ENCODE results near the gene CCHCR1. TPM values are rescaled to one million over a fixed set of nuclear protein-coding genes. Genes with fewer than 3 reads are reported as not detected.
"Not testable (repeated sequence)": the region's sequence is repeated elsewhere in the genome, so short reads cannot be mapped to it uniquely, and the experiment has no call there.

CCHCR1 gene
- total and polyA plus RNA-seq, 2 experiments from 2014 or later: 6.1 to 8.9 TPM

GRCh38 chr6:31197559-31198305 is 40.1 kb upstream of the CCHCR1 start:
- peak overlapping the region; percentile 88 for H3K4me2 ChIP-seq
- H3K79me2 ChIP-seq: peaks cover 2% of the 10 kb centered on the region
- H3K4me1 ChIP-seq (ENCODE audit: insufficient read depth): peaks cover 5% of the 10 kb centered on the region
- TF ChIP-seq EZH2 (IDR thresholded peaks at IDR 0.05; ENCODE audit: borderline replicate concordance) (no peak), CTCF (IDR thresholded peaks at IDR 0.05; ENCODE audit: poor library complexity) (no peak), EZH2phosphoT487 (IDR thresholded peaks at IDR 0.05; ENCODE audit: low read depth, severe bottlenecking, unreplicated experiment) (no peak)
- H2AFZ ChIP-seq: peak overlapping the region; percentile 88
- peak overlapping the region; percentile 98 for H3K27ac ChIP-seq
- H3K27me3 ChIP-seq: no peaks in the 10 kb centered on the region
- H3K9me3 ChIP-seq (ENCODE audit: low read depth): no peaks in the 10 kb centered on the region
- H3K9me2 ChIP-seq (replicated peaks; ENCODE audit: insufficient read depth): no peaks in the 10 kb centered on the region
- peak overlapping the region; percentile 79 for H3K4me3 ChIP-seq
- peak; percentile 90 for DNase-seq (ENCODE audit: low spot score)
- no peaks in the 10 kb centered on the region for H3K36me3 ChIP-seq (replicated peaks; ENCODE audit: insufficient read depth, low read depth)
- WGBS (ENCODE audit: low lambda C conversion rate, missing lambda C conversion rate): 1% methylated on average over 44 of the region's 45 CpGs
- H4K20me1 ChIP-seq (ENCODE audit: insufficient read depth, poor library complexity, severe bottlenecking): no peaks in the 10 kb centered on the region

DNA sequence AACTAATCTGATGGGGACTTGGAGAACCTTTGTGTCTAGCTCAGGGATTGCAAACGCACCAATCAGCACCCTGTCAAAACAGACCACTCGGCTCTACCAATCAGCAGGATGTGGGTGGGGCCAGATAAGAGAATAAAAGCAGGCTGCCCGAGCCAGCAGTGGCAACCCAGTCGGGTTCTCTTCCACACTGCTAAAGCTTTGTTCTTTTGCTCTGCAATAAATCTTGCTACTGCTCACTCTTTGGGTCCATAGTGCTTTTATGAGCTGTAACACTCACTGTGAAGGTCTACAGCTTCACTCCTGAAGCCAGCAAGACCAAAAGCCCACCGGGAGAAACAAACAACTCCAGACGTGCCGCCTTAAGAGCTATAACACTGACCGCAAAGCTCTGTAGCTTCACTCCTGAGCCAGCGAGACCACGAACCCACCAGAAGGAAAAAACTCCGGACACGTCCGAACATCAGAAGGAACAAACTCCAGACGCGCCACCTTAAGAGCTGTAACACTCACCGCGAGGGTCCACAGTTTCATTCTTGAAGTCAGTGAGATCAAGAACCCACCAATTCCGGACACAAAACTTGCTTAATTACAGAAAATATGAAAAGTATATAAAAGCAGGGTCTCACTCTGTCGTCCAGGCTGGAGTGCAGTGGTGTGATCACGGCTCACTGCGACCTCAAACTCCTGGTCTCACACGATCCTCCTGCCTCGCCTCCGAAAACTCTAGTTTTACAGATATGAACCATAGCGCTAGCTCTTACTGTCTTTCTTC is 38.8 kb upstream of the CCHCR1 start:
- H2AFZ ChIP-seq; H3K27ac ChIP-seq; H3K4me3 ChIP-seq; H3K9me3 ChIP-seq (ENCODE audit: low read depth); H3K36me3 ChIP-seq (replicated peaks; ENCODE audit: insufficient read depth, low read depth); H4K20me1 ChIP-seq (ENCODE audit: insufficient read depth, poor library complexity, severe bottlenecking); DNase-seq (ENCODE audit: low spot score); H3K4me1 ChIP-seq (ENCODE audit: insufficient read depth); H3K79me2 ChIP-seq; H3K27me3 ChIP-seq; H3K9me2 ChIP-seq (replicated peaks; ENCODE audit: insufficient read depth): not testable (repeated sequence)
- H3K4me2 ChIP-seq: peak overlapping the region; percentile 88
- 83% methylated on average over 25 of the region's 25 CpGs for WGBS (ENCODE audit: low lambda C conversion rate, missing lambda C conversion rate)

- not testable (repeated sequence) for H3K9me3 ChIP-seq (ENCODE audit: low read depth); H3K4me1 ChIP-seq (ENCODE audit: insufficient read depth); H3K9me2 ChIP-seq (replicated peaks; ENCODE audit: insufficient read depth); H3K27me3 ChIP-seq; H3K4me3 ChIP-seq; H4K20me1 ChIP-seq (ENCODE audit: insufficient read depth, poor library complexity, severe bottlenecking); DNase-seq (ENCODE audit: low spot score); H3K79me2 ChIP-seq; H2AFZ ChIP-seq; H3K36me3 ChIP-seq (replicated peaks; ENCODE audit: insufficient read depth, low read depth); H3K27ac ChIP-seq; H3K4me2 ChIP-seq
- 91% methylated on average over 36 of the region's 41 CpGs for WGBS (ENCODE audit: low lambda C conversion rate, missing lambda C conversion rate)
Measured at GRCh38 chr6:31195308-31195979, 37.8 kb upstream of the CCHCR1 start.

DNA sequence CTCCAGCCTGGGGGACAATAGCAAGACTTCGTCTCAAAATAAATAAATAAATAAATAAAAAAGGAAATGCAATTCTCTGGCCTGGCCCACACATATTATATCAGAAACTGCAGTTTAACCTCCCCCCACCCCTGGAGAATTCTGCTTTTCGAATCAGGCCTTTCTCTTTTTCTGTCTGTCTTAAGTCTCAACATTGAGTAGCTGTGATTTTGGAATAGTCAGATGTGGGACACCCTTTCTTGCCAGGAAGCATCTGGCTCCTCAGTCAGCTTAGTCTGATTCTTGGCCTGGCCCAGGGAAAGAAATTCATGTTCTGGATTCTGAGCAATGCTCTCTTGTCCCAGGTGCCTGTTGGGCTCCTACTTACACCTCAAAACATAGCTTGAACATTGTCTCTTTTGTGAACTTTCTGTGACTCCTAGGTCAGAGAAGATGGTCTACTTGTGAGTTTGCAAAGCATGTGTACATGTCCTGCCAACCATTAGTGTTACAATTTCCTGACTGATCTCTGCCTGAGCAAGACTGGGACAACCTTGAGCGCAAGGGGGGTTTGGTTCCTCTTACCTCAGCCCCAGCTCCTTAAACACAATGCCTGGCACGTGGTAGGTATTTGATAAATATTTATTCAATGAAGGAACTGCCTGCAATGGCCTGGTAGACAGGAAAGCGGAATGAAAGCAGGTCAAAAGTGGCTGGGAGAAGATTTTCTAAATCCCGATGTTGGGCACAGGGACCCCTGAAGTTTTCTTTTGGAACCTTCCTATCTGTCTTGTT is 36.6 kb upstream of the CCHCR1 start:
- H4K20me1 ChIP-seq (ENCODE audit: insufficient read depth, poor library complexity, severe bottlenecking): no peaks in the 10 kb centered on the region
- no peaks in the 10 kb centered on the region for H3K27me3 ChIP-seq
- H3K27ac ChIP-seq: no peak overlapping the region
- no peaks in the 10 kb centered on the region for H3K9me2 ChIP-seq (replicated peaks; ENCODE audit: insufficient read depth)
- no peaks in the 10 kb centered on the region for H3K9me3 ChIP-seq (ENCODE audit: low read depth)
- DNase-seq (ENCODE audit: low spot score): no peak
- no peaks in the 10 kb centered on the region for H3K36me3 ChIP-seq (replicated peaks; ENCODE audit: insufficient read depth, low read depth)
- WGBS (ENCODE audit: low lambda C conversion rate, missing lambda C conversion rate): 83% methylated on average over 6 of the region's 6 CpGs
- no peak overlapping the region for H3K4me2 ChIP-seq
- H3K4me3 ChIP-seq: no peak overlapping the region
- no peak for TF ChIP-seq EZH2phosphoT487 (IDR thresholded peaks at IDR 0.05; ENCODE audit: low read depth, severe bottlenecking, unreplicated experiment)
- TF ChIP-seq CTCF (IDR thresholded peaks at IDR 0.05; ENCODE audit: poor library complexity): no peak
- TF ChIP-seq EZH2 (IDR thresholded peaks at IDR 0.05; ENCODE audit: borderline replicate concordance): no peak
- H2AFZ ChIP-seq: no peak overlapping the region
- H3K79me2 ChIP-seq: no peaks in the 10 kb centered on the region
- H3K4me1 ChIP-seq (ENCODE audit: insufficient read depth): no peaks in the 10 kb centered on the region

Measured in hepatocyte (in vitro differentiated cells).